Activated effector memory CD4-positive, alpha-beta T cell treated with anti-CD3 and anti-CD28 coated beads, Interleukin-2, amount 50 U/mL, for 16 hours (primary cell): ENCODE data around the gene EGFL6.

Experiments
- DNase-seq: peaks from one replicate; pipeline ENCODE4 v3.0.0-alpha.2; 2020

The EGFL6 gene, protein sequence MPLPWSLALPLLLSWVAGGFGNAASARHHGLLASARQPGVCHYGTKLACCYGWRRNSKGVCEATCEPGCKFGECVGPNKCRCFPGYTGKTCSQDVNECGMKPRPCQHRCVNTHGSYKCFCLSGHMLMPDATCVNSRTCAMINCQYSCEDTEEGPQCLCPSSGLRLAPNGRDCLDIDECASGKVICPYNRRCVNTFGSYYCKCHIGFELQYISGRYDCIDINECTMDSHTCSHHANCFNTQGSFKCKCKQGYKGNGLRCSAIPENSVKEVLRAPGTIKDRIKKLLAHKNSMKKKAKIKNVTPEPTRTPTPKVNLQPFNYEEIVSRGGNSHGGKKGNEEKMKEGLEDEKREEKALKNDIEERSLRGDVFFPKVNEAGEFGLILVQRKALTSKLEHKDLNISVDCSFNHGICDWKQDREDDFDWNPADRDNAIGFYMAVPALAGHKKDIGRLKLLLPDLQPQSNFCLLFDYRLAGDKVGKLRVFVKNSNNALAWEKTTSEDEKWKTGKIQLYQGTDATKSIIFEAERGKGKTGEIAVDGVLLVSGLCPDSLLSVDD

DNA sequence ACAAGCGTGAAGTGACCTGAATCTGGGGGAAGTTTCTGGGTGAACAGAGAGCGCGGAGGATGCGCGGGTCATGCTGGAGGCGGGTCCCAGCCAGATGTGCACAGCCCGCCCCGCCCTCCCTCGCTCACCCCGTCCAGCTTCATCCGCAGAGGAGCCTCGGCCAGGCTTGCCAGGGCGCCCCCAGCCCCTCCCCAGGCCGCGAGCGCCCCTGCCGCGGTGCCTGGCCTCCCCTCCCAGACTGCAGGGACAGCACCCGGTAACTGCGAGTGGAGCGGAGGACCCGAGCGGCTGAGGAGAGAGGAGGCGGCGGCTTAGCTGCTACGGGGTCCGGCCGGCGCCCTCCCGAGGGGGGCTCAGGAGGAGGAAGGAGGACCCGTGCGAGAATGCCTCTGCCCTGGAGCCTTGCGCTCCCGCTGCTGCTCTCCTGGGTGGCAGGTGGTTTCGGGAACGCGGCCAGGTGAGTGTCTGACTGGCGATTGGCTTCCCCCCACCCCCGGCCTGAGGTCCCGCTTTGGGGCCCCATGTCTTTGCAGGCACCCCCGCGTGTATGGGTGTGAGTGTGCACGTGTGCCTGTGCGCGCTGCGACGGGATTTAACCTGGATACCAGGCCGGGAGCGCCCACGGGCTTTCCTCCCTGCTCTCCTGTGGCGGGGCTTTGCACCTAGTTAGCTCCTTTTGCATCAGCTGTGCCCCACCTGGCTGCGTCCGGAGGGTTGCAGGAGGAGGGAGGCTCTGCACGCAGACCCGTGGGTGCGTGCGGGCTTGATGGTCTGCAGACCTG lies at the start of gene EGFL6:
EGFL6 (plus strand) TSS at position 123 of the 782 bp plus-strand sequence; CDS start at position 384, 261 bp downstream.
- DNase-seq: no peak

DNA sequence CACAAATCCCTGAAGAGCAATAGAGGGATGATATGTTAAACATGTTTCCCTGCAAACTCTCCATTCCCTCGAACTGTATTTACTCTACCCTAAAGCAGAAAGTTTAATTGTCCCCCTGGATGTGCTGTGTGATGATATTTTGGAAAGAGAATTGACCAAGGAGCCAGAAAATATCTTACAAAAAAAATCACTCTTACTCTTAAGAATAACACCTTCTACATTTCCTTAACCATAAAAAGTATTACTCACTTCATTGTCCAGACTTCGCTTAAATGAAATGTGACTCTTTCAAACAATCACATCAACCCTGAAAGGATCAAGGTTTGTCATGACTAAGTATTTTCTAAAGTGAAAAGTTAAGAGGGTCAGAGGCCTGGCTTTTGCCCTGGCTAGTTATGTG lies 49.0 kb upstream of the EGFL6 start:
- DNase-seq: no peak

DNA sequence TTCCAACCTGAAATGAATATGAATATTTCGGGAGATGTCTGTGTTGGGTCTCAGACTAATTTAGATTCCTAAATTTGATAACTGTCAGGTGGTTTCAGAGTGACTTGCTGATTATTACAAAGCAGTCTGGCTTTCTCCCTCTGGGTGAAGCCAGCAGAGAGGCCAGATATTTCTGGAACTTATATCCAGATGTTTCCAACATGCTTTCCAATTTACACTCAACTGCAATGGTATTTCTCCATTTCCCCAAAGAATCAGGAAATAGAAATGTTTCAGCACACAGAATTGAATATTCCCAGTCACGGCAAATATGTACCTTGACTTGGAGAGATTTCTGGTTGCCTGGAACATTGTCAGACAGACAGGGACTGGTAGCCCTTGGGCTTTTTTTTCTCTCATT lies 48.5 kb upstream of the EGFL6 start:
- no peak for DNase-seq

DNA sequence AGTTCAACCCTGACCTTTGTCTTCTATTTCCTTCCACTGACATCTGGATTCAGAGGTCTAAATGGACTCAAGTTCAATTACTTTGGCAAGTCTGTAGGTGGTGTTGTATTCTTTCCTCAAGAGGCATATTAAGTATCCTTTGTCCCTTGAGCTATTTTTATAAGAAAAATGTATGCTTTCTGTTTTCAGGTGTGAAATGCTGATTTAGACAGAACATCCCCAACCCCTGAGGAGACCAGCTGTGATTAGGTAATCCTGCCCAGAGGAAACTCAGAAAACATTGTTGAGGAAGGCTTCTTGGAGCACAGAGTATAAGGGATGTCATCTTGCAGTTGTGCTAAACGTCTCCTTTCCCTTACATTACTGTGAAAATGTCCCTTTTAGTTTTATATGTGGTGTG lies 46.6 kb upstream of the EGFL6 start:
- no peak for DNase-seq

DNA sequence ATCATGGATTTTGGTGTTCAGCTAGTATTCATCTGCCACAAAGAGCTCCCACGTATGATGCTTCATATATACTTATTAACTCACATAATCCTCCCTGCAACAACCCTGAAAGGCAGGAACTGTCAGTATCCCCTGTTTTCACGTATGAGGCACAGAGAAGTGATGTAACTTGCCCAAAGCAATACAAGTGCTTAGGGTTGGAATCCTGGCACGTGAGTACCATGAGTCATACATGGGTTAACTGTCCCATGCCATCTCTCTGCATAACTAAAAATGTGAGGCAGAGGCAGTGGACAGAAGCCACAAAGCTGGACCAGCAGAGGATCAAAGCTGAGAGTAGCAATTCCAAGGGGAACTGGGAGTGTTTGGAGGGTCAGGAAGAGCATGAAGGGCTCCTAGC lies 35.7 kb upstream of the EGFL6 start:
- no peak for DNase-seq

- DNase-seq: no peak
Observed at GRCh38 chrX:13535376-13536165, 33.8 kb upstream of the EGFL6 start.

- no peak for DNase-seq
Observed at GRCh38 chrX:13536551-13536950, 32.9 kb upstream of the EGFL6 start.

DNA sequence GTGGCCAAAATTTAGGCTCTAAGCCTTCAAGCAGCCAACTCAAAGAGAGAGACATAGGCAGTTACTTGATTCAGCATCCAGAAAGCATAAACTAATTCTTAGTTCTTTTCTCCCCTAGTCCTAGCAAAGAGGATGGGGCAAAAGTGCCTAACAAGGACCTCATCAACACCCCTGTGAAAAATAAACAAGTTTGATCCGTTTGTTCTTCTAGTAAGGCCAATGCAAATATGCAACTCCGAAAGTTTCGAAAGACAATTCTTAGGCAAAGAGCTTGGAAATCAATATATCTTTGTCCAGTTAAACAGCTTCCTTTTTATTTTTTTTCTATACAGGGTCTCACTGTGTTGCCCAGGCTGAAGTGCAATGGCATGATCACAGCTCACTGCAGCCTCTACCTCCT lies 31.0 kb upstream of the EGFL6 start:
- DNase-seq: no peak

DNA sequence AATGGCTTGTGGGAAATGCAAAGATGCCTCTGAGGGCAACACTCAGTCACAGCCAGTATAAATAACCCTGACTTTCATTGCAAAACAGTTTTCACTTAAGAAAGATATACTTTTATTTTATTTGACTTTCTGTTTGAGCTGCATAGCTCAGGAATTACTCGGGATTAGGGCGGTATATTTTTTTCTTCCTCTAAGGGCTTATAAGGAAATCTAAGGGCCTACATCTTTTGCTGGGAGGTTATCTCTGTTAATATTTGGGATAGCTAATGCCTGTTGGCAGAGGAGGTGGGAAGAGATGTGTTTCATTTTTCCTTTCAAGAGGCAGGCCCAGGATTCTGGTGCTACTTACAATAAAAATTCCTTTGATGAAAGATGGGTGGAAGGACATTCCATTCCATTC lies 28.8 kb upstream of the EGFL6 start:
- DNase-seq: no peak

DNA sequence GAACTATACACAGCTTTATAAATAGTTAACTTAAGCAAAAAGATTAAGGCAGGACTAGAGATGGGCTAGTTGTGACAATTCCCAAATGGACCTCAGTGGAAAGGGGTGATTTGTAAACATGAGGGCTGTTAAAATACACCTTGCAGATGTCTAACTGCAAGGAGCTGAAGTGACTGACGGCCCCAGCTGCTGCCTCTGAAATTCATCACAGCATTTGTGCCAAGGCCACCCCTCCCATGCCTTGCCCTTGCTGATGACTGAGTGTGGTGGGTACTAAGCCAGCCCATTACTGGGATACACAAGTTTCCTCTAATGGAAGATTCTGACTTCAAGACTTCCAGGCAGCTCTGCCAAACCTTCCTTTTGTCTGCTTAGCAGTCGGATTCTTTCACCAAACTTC lies 23.7 kb upstream of the EGFL6 start:
- DNase-seq: no peak

- no peak for DNase-seq
Observed at GRCh38 chrX:13547671-13548070, 21.7 kb upstream of the EGFL6 start.

DNA sequence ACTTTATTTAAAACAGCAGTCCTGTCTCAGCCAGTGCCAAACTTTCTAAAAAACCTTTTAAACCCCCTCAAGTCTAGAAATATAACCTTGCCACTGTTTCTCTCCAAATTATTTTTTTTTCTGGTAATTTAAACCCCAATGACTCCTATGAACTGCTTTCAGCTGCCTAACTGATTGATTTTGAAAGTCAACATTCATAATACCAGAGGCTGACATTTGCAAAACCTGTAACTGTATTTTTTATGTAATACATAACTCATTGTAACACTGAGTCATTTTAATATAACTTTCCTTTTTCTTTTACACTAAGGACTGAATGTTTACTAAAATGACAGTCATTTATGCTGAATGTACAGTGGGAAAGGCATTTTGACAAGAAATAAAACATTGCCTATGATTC lies 19.1 kb upstream of the EGFL6 start:
- no peak for DNase-seq

DNA sequence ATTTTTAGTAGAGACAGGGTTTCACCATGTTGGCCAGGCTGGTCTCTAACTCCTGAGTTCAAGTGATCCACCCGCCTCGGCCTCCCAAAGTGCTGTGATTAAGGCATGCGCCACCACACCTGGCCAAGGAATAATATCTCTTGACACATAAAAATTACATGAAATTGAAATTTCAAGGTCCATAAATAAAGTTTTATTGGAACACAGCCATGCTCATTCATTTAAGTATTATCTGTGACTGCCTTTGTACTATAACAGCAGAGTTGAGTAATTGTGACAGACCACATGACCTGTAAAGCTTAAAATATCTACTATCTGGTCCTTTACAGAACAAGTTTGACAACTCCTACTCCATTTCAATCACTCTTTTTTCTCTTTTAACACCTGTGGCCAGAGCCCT lies 17.8 kb upstream of the EGFL6 start:
- no peak for DNase-seq

- DNase-seq: no peak
Observed at GRCh38 chrX:13552892-13553291, 16.5 kb upstream of the EGFL6 start.

GRCh38 chrX:13565511-13565910 lies 3.9 kb upstream of the EGFL6 start:
- DNase-seq: no peak

DNA sequence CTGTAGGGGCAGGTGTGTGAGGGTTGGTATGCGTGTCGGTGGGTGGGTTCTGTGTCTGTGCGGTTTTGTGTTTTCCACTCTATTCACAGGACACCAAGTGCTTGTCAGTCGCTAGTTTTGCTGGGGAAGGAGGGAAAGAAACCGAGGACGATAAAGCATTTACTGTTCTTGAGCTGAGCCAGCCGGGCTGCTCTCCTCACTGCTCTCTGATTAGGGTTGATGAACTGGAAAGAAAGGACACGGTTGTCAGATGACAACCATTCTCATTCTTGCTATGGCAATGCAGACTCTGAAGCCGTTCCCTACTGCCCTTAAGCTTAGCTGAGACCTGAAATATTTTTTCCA lies 832 bp downstream of the EGFL6 start:
- DNase-seq: no peak

GRCh38 chrX:13571136-13571535 lies 1.7 kb downstream of the EGFL6 start:
- DNase-seq: no peak

- no peak for DNase-seq
Observed at GRCh38 chrX:13574600-13574999, 5.2 kb downstream of the EGFL6 start.

DNA sequence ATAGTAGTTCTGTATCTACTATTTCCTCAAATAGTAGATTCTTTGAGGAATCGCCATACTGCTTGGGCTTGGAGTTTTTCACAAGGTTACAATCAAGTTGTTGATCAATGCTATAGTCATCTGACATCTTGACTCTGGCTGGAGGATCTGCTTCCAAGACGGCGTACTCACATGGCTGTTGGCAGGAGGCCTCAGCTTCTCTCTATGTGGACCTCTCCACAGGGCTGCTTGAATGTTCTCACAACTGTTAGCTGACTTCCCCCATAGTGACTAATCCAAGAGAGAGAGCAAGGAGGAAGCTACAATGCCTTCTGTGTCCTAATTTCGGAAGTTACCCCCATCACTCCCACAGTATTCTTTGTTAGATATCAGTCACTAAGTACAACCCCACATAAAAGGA lies 10.3 kb downstream of the EGFL6 start:
- no peak for DNase-seq

DNA sequence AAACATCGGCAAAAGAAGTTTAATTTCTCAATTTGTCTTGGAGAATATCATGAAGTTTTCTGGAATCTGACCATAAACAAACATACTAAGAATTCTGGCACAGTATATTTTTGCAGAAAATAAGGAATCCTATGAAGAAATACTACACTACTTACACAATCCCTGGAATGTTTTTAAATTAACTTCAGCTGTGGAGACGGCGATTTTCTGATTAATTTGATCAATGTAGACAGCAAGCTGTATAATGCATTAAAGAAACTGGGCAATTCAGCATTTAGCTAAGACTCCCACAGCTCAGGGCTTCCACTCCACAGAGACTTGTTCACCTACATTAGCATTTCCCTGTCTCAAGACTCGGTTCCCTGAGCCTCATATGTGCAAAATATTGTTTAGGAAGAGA lies 12.2 kb downstream of the EGFL6 start:
- no peak for DNase-seq

DNA sequence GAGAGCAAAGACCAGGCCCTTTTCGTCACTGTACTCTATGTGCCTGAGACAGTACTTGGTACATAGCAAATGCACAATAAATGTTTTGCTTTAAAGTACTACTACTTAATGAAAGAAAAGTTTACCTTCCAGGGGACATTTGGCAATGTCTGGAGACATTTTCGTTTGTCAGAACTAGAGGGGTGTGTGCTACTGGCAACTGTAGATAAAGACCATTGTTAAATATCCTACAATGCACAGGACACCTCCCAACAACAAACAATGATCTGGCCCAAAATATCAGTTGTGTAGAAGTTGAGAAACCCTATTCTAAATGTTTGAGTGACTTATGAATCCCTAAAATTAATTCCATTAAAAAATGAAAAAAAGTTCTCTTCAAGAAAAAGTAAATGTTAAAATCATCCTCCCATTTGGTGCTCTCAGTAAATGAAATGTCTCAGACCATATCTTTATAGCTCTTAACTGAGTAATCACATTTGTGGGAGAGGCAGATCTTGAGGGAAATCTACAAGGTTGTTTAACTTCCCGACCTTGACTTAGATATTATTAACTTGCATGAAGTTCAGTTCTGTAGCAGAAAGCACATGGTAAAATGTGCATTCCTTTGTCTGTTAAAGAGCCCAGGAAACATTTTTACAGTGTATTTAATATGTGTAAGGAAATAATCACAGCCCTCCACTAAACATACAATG lies 18.5 kb downstream of the EGFL6 start:
- DNase-seq: no peak

DNA sequence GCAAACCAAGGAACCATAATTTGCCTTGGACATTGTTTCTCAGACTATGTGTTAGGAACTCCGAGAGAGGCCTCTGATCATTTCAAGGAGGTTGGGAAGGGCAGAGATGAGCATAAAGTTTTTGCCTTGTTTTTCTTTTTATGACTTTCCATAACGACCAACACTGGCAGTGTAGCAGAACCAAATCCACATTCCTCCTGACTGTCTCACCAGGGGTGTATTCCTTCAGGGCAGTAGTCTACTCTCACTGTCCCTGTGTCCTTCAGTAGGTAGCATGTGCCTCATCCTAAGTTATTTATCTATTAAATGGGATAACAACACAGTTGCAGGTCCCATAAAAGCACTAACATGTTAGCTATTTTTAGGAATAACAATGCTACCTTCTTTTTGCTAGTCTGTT lies 20.8 kb downstream of the EGFL6 start:
- no peak for DNase-seq

GRCh38 chrX:13590914-13591313 lies 21.5 kb downstream of the EGFL6 start:
- DNase-seq: no peak
